PC-9 (cell line): ENCODE results near the gene FAM107A. TPM values are rescaled to one million over a fixed set of nuclear protein-coding genes. Genes with fewer than 3 reads are reported as not detected.

Source experiments
- BruUV-seq: library from RNA; stranded (reverse); fragments of 400-500 nt; replicated peaks from 2 replicates; lab custom pipeline; 2021; lab: Mats Ljungman, UMichigan
- CTCF ChIA-PET: fragments of 300-600 bp; sonication (Branson Sonifier 250); formaldehyde crosslinking; loops from one replicate; lab custom pipeline; 2022; ENCODE audit warnings: antibody characterized with exemption; lab: Charles Lee
- POLR2A ChIA-PET: fragments of 300-600 bp; sonication (Branson Sonifier 250); formaldehyde crosslinking; loops from one replicate; lab custom pipeline; 2022; ENCODE audit warnings: antibody characterized with exemption; ENCODE audit not compliant: unreplicated experiment; lab: Charles Lee
- DNase-seq, 2 experiments: peaks; one replicate each; pipeline versions ENCODE4 v3.0.0 to v3.0.0-alpha.2; 2015 to 2022; ENCODE audit warnings: mixed read lengths in 1 of 2
- H2AFZ ChIP-seq: fragments of 200-600 bp; sonication (generic); 2 replicates; pipeline ENCODE4 v1.8.1; 2017; ENCODE audit warnings: antibody characterized with exemption
- H3F3A ChIP-seq: fragments of 200-600 bp; sonication (generic); 2 replicates; pipeline ENCODE4 v1.8.1; 2017; ENCODE audit warnings: antibody characterized with exemption, mild to moderate bottlenecking, low read depth; ENCODE audit not compliant: insufficient read depth
- H3K27ac ChIP-seq: fragments of 200-600 bp; sonication (generic); 2 replicates; pipeline ENCODE4 v1.6.1; 2016; ENCODE audit warnings: mixed run types
- H3K27me3 ChIP-seq: fragments of 200-600 bp; sonication (generic); 2 replicates; pipeline ENCODE4 v1.6.1; 2016; ENCODE audit warnings: low read depth, mixed run types; ENCODE audit not compliant: insufficient read depth
- H3K36me3 ChIP-seq: fragments of 200-600 bp; sonication (generic); 2 replicates; pipeline ENCODE4 v1.6.1; 2016; ENCODE audit warnings: low read depth, mixed run types
- H3K4me1 ChIP-seq: fragments of 200-600 bp; sonication (generic); replicated peaks from 2 replicates; pipeline ENCODE4 v1.6.1; 2016; ENCODE audit warnings: mixed run types; ENCODE audit not compliant: insufficient read depth
- H3K4me2 ChIP-seq: fragments of 200-600 bp; sonication (generic); 2 replicates; pipeline ENCODE4 v1.6.1; 2017; ENCODE audit warnings: mixed run types
- H3K4me3 ChIP-seq: fragments of 200-600 bp; sonication (generic); 2 replicates; pipeline ENCODE4 v1.6.1; 2016; ENCODE audit warnings: mixed run types
- H3K79me2 ChIP-seq: fragments of 200-600 bp; sonication (generic); 2 replicates; pipeline ENCODE4 v1.6.1; 2017; ENCODE audit warnings: low read depth, mixed run types
- H3K9me2 ChIP-seq: fragments of 200-600 bp; sonication (generic); 2 replicates; pipeline ENCODE4 v1.8.1; 2017; ENCODE audit warnings: mild to moderate bottlenecking; ENCODE audit not compliant: insufficient read depth
- H3K9me3 ChIP-seq: fragments of 200-600 bp; sonication (generic); 2 replicates; pipeline ENCODE4 v1.8.1; 2016; ENCODE audit warnings: low read depth; ENCODE audit not compliant: insufficient read depth
- H4K20me1 ChIP-seq: fragments of 200-600 bp; sonication (generic); 2 replicates; pipeline ENCODE4 v1.8.1; 2017; ENCODE audit not compliant: insufficient read depth
- EZH2 ChIP-seq: fragments of 200-600 bp; sonication (generic); IDR thresholded peaks from 2 replicates; pipeline ENCODE4 v1.8.0; 2017; ENCODE audit warnings: antibody characterized with exemption, low read depth
- intact Hi-C: fragments of 100-400 bp; cut with micrococcal nuclease; formaldehyde crosslinking; loops from one replicate; pipeline ENCODE4 v1.10.0; 2022; ENCODE audit not compliant: unreplicated experiment
- total RNA-seq: library from RNA; stranded (reverse); gene quantifications from 2 replicates; pipeline ENCODE4 v1.2.3, GENCODE V29; 2021
- TF ChIP-seq, protein P1 (sequence below): fragments of 200-600 bp; sonication (generic); conservative IDR thresholded peaks from 2 replicates; pipeline ENCODE4 v1.6.1; 2017; ENCODE audit warnings: mixed run types, antibody characterized with exemption, mild to moderate bottlenecking, moderate library complexity

FAM107A gene
- total RNA-seq, 1 experiment from 2014 or later, result not detected

DNA sequence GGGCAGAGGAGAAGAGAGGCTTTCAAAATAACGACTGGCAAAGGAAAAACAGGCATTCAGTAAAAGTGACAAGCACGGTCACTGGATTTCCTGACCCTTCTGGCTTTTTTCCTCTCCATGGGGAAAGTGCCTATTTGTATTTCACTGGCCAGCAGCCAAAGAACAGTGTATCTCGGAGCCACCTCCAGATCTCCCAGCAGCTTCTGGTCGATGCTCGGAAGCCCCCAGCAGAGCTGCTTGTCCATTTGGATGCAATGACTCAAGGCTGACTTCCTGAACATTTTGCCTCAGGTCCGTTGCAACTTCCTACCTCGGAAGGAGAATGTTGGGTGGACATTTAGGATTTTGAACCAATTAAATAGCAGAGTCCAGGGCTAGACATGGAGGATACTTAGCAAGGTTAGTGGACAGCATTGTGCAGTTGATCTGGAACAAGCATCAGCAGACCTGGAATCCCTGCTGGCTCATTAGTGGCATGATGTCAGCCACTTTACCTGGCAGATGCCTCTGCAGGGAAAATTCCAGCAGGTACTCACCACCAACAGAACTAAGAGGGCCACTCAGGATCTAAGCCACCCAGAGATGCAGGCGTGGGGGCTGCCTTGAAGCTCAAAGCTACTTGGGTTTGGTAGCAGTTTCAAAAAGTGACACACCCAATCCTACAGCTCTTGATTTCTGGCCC, 1.1 kb downstream of the FAM107A start:
- no TSS peak for BruUV-seq
- no peak overlapping the region for H3K4me2 ChIP-seq
- no peak overlapping the region for H2AFZ ChIP-seq
- no peaks in the 10 kb centered on the region for H3K9me2 ChIP-seq
- peaks cover 5% of the 10 kb centered on the region; the same call in 1 of the 2 replicates for H3K27me3 ChIP-seq
- no peaks in the 10 kb centered on the region for H3K36me3 ChIP-seq
- H3K79me2 ChIP-seq, result no peaks in the 10 kb centered on the region
- POLR2A ChIA-PET, result no interaction called here
- H3K4me1 ChIP-seq, result no peaks in the 10 kb centered on the region
- H3K4me3 ChIP-seq, result no peak overlapping the region
- no peak for TF ChIP-seq EZH2
- TF ChIP-seq, protein P1, sequence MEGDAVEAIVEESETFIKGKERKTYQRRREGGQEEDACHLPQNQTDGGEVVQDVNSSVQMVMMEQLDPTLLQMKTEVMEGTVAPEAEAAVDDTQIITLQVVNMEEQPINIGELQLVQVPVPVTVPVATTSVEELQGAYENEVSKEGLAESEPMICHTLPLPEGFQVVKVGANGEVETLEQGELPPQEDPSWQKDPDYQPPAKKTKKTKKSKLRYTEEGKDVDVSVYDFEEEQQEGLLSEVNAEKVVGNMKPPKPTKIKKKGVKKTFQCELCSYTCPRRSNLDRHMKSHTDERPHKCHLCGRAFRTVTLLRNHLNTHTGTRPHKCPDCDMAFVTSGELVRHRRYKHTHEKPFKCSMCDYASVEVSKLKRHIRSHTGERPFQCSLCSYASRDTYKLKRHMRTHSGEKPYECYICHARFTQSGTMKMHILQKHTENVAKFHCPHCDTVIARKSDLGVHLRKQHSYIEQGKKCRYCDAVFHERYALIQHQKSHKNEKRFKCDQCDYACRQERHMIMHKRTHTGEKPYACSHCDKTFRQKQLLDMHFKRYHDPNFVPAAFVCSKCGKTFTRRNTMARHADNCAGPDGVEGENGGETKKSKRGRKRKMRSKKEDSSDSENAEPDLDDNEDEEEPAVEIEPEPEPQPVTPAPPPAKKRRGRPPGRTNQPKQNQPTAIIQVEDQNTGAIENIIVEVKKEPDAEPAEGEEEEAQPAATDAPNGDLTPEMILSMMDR, result no peak
- no peaks in the 10 kb centered on the region for H3F3A ChIP-seq
- DNase-seq, result no peak
- CTCF ChIA-PET, result interaction anchor here (0.7 kb wide), 1 partner anchor 55 kb away, joined by 3 read pairs; no protein-coding TSS in a partner anchor
- no peaks in the 10 kb centered on the region for H4K20me1 ChIP-seq
- intact Hi-C loops, result no loop called here
- no peak overlapping the region for H3K27ac ChIP-seq
- no peaks in the 10 kb centered on the region for H3K9me3 ChIP-seq

DNA sequence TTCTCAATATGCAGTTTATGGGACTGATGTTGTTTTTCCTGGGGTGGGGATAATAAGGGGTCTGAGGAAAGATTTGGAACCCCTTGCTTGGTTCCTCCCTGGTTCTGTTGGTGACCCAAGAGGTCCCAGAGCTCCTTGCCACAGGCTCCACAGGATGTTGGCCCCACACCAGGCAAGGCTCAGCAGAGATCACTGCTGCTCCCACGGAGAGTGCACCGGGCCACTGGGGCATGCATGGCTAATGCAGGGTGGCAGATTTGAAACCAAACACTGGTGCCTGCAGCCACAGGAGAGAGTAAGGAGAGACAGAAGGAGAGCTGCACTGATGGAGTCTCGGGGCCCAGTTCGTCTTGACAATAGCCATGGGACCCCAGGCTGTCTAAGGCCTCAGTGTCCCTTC, 2.5 kb downstream of the FAM107A start:
- intact Hi-C loops, result no loop called here
- POLR2A ChIA-PET, result no interaction called here
- CTCF ChIA-PET, result no interaction called here
- H4K20me1 ChIP-seq, result no peaks in the 10 kb centered on the region
- H3K4me3 ChIP-seq, result no peak overlapping the region
- H3K27me3 ChIP-seq, result peaks cover 5% of the 10 kb centered on the region; the same call in 1 of the 2 replicates
- no peak for TF ChIP-seq EZH2
- TF ChIP-seq, protein P1, result no peak
- no peak for DNase-seq
- H2AFZ ChIP-seq, result no peak overlapping the region
- no peaks in the 10 kb centered on the region for H3K9me2 ChIP-seq
- H3K9me3 ChIP-seq, result no peaks in the 10 kb centered on the region
- H3K79me2 ChIP-seq, result no peaks in the 10 kb centered on the region
- H3K4me1 ChIP-seq, result no peaks in the 10 kb centered on the region
- no peaks in the 10 kb centered on the region for H3K36me3 ChIP-seq
- no peaks in the 10 kb centered on the region for H3F3A ChIP-seq
- BruUV-seq, result no TSS peak
- H3K4me2 ChIP-seq, result no peak overlapping the region
- no peak overlapping the region for H3K27ac ChIP-seq

DNA sequence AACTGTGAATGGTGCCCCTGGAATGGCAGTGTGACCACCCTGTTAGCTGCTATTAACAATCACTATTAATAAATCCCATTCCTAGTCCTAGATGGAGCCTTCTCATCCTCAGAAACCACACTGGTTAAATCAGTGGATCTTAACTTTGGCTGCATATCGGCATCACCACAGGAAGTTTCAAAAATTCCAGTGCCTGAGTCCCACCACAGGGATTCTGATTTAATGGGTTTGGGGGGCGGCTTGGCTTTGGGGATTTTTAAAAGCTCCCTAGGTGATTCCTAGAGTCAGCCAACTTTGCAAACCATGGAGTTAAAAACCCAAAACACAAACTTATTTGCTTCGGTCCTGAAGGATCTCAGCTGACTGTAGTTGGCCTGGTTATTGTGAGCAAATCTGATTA, 3.1 kb downstream of the FAM107A start:
- Histone ChIP-seq H3K4me1 (no peaks in the 10 kb centered on the region), H2AFZ (no peak overlapping the region), H3K4me3 (no peak overlapping the region), H3K27ac (no peak overlapping the region), H3K4me2 (no peak overlapping the region), H3K27me3 (peaks cover 5% of the 10 kb centered on the region; the same call in 1 of the 2 replicates), H3K9me2 (no peaks in the 10 kb centered on the region), H3F3A (no peaks in the 10 kb centered on the region), H3K9me3 (no peaks in the 10 kb centered on the region), H3K79me2 (no peaks in the 10 kb centered on the region), H4K20me1 (no peaks in the 10 kb centered on the region), H3K36me3 (no peaks in the 10 kb centered on the region)
- POLR2A ChIA-PET, result no interaction called here
- CTCF ChIA-PET, result interaction anchor here (0.6 kb wide), 1 partner anchor 483 kb away, joined by 3 read pairs; no protein-coding TSS in a partner anchor
- TF ChIP-seq, protein P1, result no peak
- TF ChIP-seq EZH2, result no peak
- no peak for DNase-seq
- intact Hi-C loops, result no loop called here
- BruUV-seq, result no TSS peak
